ENCODE results near the gene PEX5L. TPM values are rescaled to one million over a fixed set of nuclear protein-coding genes. Genes with fewer than 3 reads are reported as not detected.

PEX5L gene
- total RNA-seq, 3 donors from 2014 or later: 0.12 to 0.78 (median 0.25) TPM

- Histone ChIP-seq H3K4me3 (no peak overlapping the region), H3K4me1 (ENCODE audit: low read depth) (no peaks in the 10 kb centered on the region), H3K9me3 (no peaks in the 10 kb centered on the region), H3K36me3 (ENCODE audit: low read depth) (no peaks in the 10 kb centered on the region)
- intact Hi-C loops (cut with DNase I, micrococcal nuclease): no loop called here
- no peak for TF ChIP-seq CTCF (IDR thresholded peaks at IDR 0.05)
- ATAC-seq: no peak
- no peak for DNase-seq
Observed at GRCh38 chr3:179961071-179961702, 75.5 kb downstream of the PEX5L start.

GRCh38 chr3:179958759-179959158 is 78.0 kb downstream of the PEX5L start:
- no peak for ATAC-seq

GRCh38 chr3:179958143-179958542 is 78.6 kb downstream of the PEX5L start:
- Histone ChIP-seq H3K9me3 (no peaks in the 10 kb centered on the region), H3K4me1 (ENCODE audit: low read depth) (no peaks in the 10 kb centered on the region), H3K4me3 (no peak overlapping the region), H3K36me3 (ENCODE audit: low read depth) (no peaks in the 10 kb centered on the region)
- intact Hi-C loops (cut with DNase I, micrococcal nuclease): no loop called here
- no peak for TF ChIP-seq CTCF (IDR thresholded peaks at IDR 0.05)
- ATAC-seq (no peak), DNase-seq (no peak)

More at GRCh38 chr3:179958759-179959158, 78.0 kb downstream of the PEX5L start:
- Histone ChIP-seq H3K9me3 (no peaks in the 10 kb centered on the region), H3K4me1 (ENCODE audit: low read depth) (no peaks in the 10 kb centered on the region), H3K36me3 (ENCODE audit: low read depth) (no peaks in the 10 kb centered on the region), H3K4me3 (no peak overlapping the region)
- DNase-seq: no peak
- no peak for TF ChIP-seq CTCF (IDR thresholded peaks at IDR 0.05)
- intact Hi-C loops (cut with DNase I, micrococcal nuclease): no loop called here

- intact Hi-C loops (cut with DNase I, micrococcal nuclease): no loop called here
Observed at GRCh38 chr3:179957264-179957845, 79.4 kb downstream of the PEX5L start.

GRCh38 chr3:179956416-179956830 is 80.3 kb downstream of the PEX5L start:
- TF ChIP-seq CTCF (IDR thresholded peaks at IDR 0.05): no peak
- ATAC-seq: no peak
- no peak overlapping the region for H3K4me3 ChIP-seq
- intact Hi-C loops (cut with DNase I, micrococcal nuclease): no loop called here
- no peak for DNase-seq
- H3K4me1 ChIP-seq (ENCODE audit: low read depth): no peaks in the 10 kb centered on the region
- H3K9me3 ChIP-seq: no peaks in the 10 kb centered on the region
- H3K36me3 ChIP-seq (ENCODE audit: low read depth): no peaks in the 10 kb centered on the region

More at GRCh38 chr3:179957264-179957845, 79.4 kb downstream of the PEX5L start:
- H3K4me3 ChIP-seq: no peak overlapping the region
- TF ChIP-seq CTCF (IDR thresholded peaks at IDR 0.05): no peak
- no peaks in the 10 kb centered on the region for H3K4me1 ChIP-seq (ENCODE audit: low read depth)
- DNase-seq (no peak), ATAC-seq (no peak)
- no peaks in the 10 kb centered on the region for H3K36me3 ChIP-seq (ENCODE audit: low read depth)
- H3K9me3 ChIP-seq: no peaks in the 10 kb centered on the region

All from mucosa of descending colon (tissue), 3 donors.